Breast epithelium (tissue), 4 donors: ENCODE results near the gene SMO. TPM values are rescaled to one million over a fixed set of nuclear protein-coding genes. Genes with fewer than 3 reads are reported as not detected.

ENCODE experiments used
- DNase-seq, 2 donors: peaks; one replicate each; pipeline ENCODE4 v3.0.0-alpha.2; 2019; ENCODE audit warnings: low spot score in 2 of 2
- H3K27ac ChIP-seq, 2 donors: fragments of 200-600 bp; sonication (generic) in 1 of 2; one replicate each; pipeline ENCODE4 v1.5.1; 2016 to 2019; ENCODE audit warnings: mild to moderate bottlenecking in 1 of 2
- H3K27me3 ChIP-seq, 2 donors: fragments of 200-600 bp; sonication (generic) in 1 of 2; one replicate each; pipeline versions ENCODE4 v1.5.1 to v1.6.0; 2017 to 2019; ENCODE audit warnings: control low read depth in 1 of 2, mild to moderate bottlenecking in 1 of 2
- H3K36me3 ChIP-seq: fragments of 200-600 bp; one replicate; pipeline ENCODE4 v1.5.1; 2019
- H3K4me1 ChIP-seq, 2 donors: fragments of 200-600 bp; sonication (generic); one replicate each; pipeline ENCODE4 v1.5.1; 2016 to 2019; ENCODE audit warnings: control low read depth in 1 of 2
- H3K4me3 ChIP-seq, 3 donors: fragments of 200-600 bp; sonication (generic); 1 replicate in 2 of 3; 2 replicates in 1 of 3; pipeline ENCODE4 v1.5.1; 2016 to 2019; ENCODE audit warnings: mild to moderate bottlenecking in 3 of 3, moderate library complexity in 2 of 3
- H3K9me3 ChIP-seq, 2 donors: fragments of 200-600 bp; sonication (generic) in 1 of 2; one replicate each; pipeline ENCODE4 v1.5.1; 2016 to 2019; ENCODE audit warnings: control low read depth in 1 of 2
- CTCF ChIP-seq, 3 donors: fragments of 450-650 bp; IDR thresholded peaks; one replicate each; pipeline ENCODE4 v1.5.1; 2016 to 2017; ENCODE audit warnings: antibody characterized with exemption in 3 of 3, mild to moderate bottlenecking in 3 of 3, moderate library complexity in 3 of 3
- POLR2A ChIP-seq: fragments of 450-650 bp; IDR thresholded peaks from one replicate; pipeline ENCODE4 v1.6.1; 2016; ENCODE audit warnings: antibody characterized with exemption, mild to moderate bottlenecking, moderate library complexity
- POLR2AphosphoS5 ChIP-seq, 3 donors: sonication (generic); formaldehyde crosslinking; IDR thresholded peaks; one replicate each; pipeline ENCODE4 v1.6.1; 2017; ENCODE audit warnings: antibody characterized with exemption in 3 of 3
- intact Hi-C: fragments of 100-400 bp; cut with DNase I; formaldehyde crosslinking; loops from one replicate; pipeline ENCODE4 v1.15.1; 2023; ENCODE audit warnings: low total_unique reads
- total RNA-seq, 3 donors: library from RNA; depleted of rRNA; stranded (reverse); fragments of >200 nt; gene quantifications; one replicate each; pipeline ENCODE4 v1.1.0, GENCODE V29; 2016

SMO gene
- total RNA-seq, 3 donors from 2014 or later = 6.2 to 11.8 (median 10.2) TPM

- Histone ChIP-seq H3K36me3 (no peaks in the 10 kb centered on the region), H3K27me3 (no peaks in the 10 kb centered on the region), H3K27ac (no peak overlapping the region), H3K4me1 (no peaks in the 10 kb centered on the region), H3K4me3 (no peak overlapping the region), H3K9me3 (no peaks in the 10 kb centered on the region)
- no peak for DNase-seq
- TF ChIP-seq POLR2A (no peak), POLR2AphosphoS5 (IDR thresholded peaks at IDR 0.05) (no peak), CTCF (IDR thresholded peaks at IDR 0.05) (no peak)
- intact Hi-C loops = no loop called here
Observed at GRCh38 chr7:129240119-129240820, 51.8 kb downstream of the SMO start.

- Histone ChIP-seq H3K4me1 (no peaks in the 10 kb centered on the region), H3K4me3 (no peak overlapping the region), H3K9me3 (no peaks in the 10 kb centered on the region), H3K27me3 (no peaks in the 10 kb centered on the region), H3K27ac (no peak overlapping the region), H3K36me3 (no peaks in the 10 kb centered on the region)
- DNase-seq = no peak
- TF ChIP-seq POLR2A (no peak), CTCF (IDR thresholded peaks at IDR 0.05) (no peak), POLR2AphosphoS5 (IDR thresholded peaks at IDR 0.05) (no peak)
- intact Hi-C loops = no loop called here
Observed at GRCh38 chr7:129244220-129244619, 55.8 kb downstream of the SMO start.

GRCh38 chr7:129245533-129245932 lies 57.1 kb downstream of the SMO start:
- Histone ChIP-seq H3K27ac (no peak overlapping the region), H3K36me3 (no peaks in the 10 kb centered on the region), H3K27me3 (no peaks in the 10 kb centered on the region), H3K9me3 (no peaks in the 10 kb centered on the region), H3K4me1 (no peaks in the 10 kb centered on the region), H3K4me3 (no peak overlapping the region)
- no peak for DNase-seq
- TF ChIP-seq POLR2A (no peak), CTCF (IDR thresholded peaks at IDR 0.05) (no peak), POLR2AphosphoS5 (IDR thresholded peaks at IDR 0.05) (no peak)
- intact Hi-C loops = no loop called here

GRCh38 chr7:129247087-129247486 lies 58.7 kb downstream of the SMO start:
- Histone ChIP-seq H3K27ac (no peak overlapping the region), H3K27me3 (no peaks in the 10 kb centered on the region)

More at GRCh38 chr7:129247087-129247486, 58.7 kb downstream of the SMO start:
- TF ChIP-seq CTCF (IDR thresholded peaks at IDR 0.05) (no peak), POLR2AphosphoS5 (IDR thresholded peaks at IDR 0.05) (no peak), POLR2A (no peak)
- Histone ChIP-seq H3K4me3 (no peak overlapping the region), H3K9me3 (no peaks in the 10 kb centered on the region), H3K4me1 (no peaks in the 10 kb centered on the region), H3K36me3 (no peaks in the 10 kb centered on the region)
- DNase-seq = no peak
- intact Hi-C loops = no loop called here
